ENCODE data around the gene JAZF1. TPM values are rescaled to one million over a fixed set of nuclear protein-coding genes. Genes with fewer than 3 reads are reported as not detected.

JAZF1 gene
- total and polyA plus RNA-seq, 2 experiments from 2014 or later: 9.5 to 12.1 TPM

DNA sequence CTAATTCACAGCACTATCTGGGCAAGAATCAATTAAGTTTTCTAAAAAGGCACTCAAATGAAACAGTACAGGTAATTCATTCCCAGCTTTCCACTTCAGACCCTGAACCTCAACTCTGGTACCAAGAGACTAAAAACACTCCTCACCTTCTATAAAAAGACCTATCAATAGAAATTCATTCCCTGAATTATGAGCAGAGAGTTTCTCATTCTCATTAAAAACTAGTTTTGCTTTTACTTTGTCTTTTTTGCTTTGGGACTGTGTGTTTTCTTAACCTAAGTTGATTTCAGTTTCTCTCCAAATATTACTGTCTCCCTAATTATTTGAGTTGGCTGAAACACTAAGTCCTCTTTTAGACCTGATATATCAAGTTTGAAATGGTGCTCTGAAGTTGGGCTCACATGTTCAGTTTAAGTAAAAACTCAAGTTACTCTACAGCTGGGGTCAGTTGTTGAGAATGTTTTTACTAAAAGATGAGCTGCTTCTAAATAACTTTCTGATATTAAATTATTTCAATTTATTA lies 189.5 kb downstream of the JAZF1 start:
- no peaks in the 10 kb centered on the region for H3K79me2 ChIP-seq
- no peaks in the 10 kb centered on the region for H3K36me3 ChIP-seq (replicated peaks; ENCODE audit: insufficient read depth, low read depth)
- H3K27me3 ChIP-seq: no peaks in the 10 kb centered on the region
- no peak overlapping the region for H3K4me2 ChIP-seq
- H4K20me1 ChIP-seq (ENCODE audit: insufficient read depth, poor library complexity, severe bottlenecking): no peaks in the 10 kb centered on the region
- H3K4me1 ChIP-seq (ENCODE audit: insufficient read depth): peaks cover 4% of the 10 kb centered on the region
- H3K9me2 ChIP-seq (replicated peaks; ENCODE audit: insufficient read depth): no peaks in the 10 kb centered on the region
- no peak for DNase-seq (ENCODE audit: low spot score)
- H3K9me3 ChIP-seq (ENCODE audit: low read depth): no peaks in the 10 kb centered on the region
- H3K27ac ChIP-seq: no peak overlapping the region
- TF ChIP-seq EZH2 (IDR thresholded peaks at IDR 0.05; ENCODE audit: borderline replicate concordance): no peak
- no peak overlapping the region for H2AFZ ChIP-seq
- H3K4me3 ChIP-seq: no peak overlapping the region

DNA sequence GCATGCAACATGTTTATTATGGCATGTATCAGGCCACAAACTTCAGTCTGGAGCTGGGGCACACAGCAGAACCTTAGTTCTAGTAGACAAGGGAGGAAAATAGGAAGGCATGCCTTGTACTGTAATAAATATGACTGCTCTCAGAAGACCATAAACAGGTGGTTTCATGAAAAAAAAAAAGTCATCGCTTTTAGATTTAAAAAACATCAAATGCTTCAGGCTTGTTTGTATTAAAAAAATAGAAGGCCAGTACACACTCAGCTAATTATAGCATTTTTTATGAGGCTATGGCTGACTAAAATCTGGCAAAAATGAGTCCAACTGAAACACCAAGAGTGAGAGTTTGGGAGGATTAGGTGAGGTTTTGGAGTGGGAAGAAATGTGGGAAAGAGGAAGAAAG lies 204.1 kb downstream of the JAZF1 start:
- no peaks in the 10 kb centered on the region for H3K27me3 ChIP-seq
- no peak overlapping the region for H2AFZ ChIP-seq
- no peak overlapping the region for H3K27ac ChIP-seq
- DNase-seq (ENCODE audit: low spot score): no peak
- no peak for TF ChIP-seq EZH2phosphoT487 (IDR thresholded peaks at IDR 0.05; ENCODE audit: low read depth, severe bottlenecking, unreplicated experiment)
- no peak for TF ChIP-seq EZH2 (IDR thresholded peaks at IDR 0.05; ENCODE audit: borderline replicate concordance)
- TF ChIP-seq, protein P1, sequence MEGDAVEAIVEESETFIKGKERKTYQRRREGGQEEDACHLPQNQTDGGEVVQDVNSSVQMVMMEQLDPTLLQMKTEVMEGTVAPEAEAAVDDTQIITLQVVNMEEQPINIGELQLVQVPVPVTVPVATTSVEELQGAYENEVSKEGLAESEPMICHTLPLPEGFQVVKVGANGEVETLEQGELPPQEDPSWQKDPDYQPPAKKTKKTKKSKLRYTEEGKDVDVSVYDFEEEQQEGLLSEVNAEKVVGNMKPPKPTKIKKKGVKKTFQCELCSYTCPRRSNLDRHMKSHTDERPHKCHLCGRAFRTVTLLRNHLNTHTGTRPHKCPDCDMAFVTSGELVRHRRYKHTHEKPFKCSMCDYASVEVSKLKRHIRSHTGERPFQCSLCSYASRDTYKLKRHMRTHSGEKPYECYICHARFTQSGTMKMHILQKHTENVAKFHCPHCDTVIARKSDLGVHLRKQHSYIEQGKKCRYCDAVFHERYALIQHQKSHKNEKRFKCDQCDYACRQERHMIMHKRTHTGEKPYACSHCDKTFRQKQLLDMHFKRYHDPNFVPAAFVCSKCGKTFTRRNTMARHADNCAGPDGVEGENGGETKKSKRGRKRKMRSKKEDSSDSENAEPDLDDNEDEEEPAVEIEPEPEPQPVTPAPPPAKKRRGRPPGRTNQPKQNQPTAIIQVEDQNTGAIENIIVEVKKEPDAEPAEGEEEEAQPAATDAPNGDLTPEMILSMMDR (IDR thresholded peaks at IDR 0.05; ENCODE audit: poor library complexity): no peak
- H3K36me3 ChIP-seq (replicated peaks; ENCODE audit: insufficient read depth, low read depth): no peaks in the 10 kb centered on the region
- H3K9me2 ChIP-seq (replicated peaks; ENCODE audit: insufficient read depth): no peaks in the 10 kb centered on the region
- no peak overlapping the region for H3K4me2 ChIP-seq
- no peaks in the 10 kb centered on the region for H3K9me3 ChIP-seq (ENCODE audit: low read depth)
- H4K20me1 ChIP-seq (ENCODE audit: insufficient read depth, poor library complexity, severe bottlenecking): no peaks in the 10 kb centered on the region
- no peak overlapping the region for H3K4me3 ChIP-seq
- no peaks in the 10 kb centered on the region for H3K4me1 ChIP-seq (ENCODE audit: insufficient read depth)
- 100% methylated on average over 1 of the region's 1 CpG for WGBS (ENCODE audit: low lambda C conversion rate, missing lambda C conversion rate)
- no peaks in the 10 kb centered on the region for H3K79me2 ChIP-seq

DNA sequence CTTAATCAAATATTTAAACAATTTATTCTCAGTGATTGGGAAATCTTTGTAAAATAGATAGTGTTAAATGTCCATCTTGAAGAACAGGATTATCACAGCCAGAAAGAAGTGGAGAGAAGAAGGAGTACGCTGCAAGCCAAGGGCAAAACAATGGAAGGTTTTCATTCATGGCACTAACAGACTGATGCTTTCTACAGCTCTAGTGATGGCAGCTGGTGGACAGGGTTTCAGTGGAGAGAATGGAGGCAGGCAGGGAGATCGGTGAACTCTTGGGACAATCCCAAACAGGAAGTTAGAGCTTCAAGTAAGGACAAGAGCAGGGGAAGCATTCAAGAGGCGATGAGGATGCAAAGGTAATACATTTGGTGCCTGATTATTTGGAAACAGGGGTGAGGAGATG lies 207.0 kb downstream of the JAZF1 start:
- DNase-seq (ENCODE audit: low spot score): no peak
- Histone ChIP-seq H3K9me2 (replicated peaks; ENCODE audit: insufficient read depth) (no peaks in the 10 kb centered on the region), H4K20me1 (ENCODE audit: insufficient read depth, poor library complexity, severe bottlenecking) (no peaks in the 10 kb centered on the region), H3K27ac (no peak overlapping the region), H3K4me2 (no peak overlapping the region), H3K9me3 (ENCODE audit: low read depth) (no peaks in the 10 kb centered on the region), H2AFZ (no peak overlapping the region), H3K4me1 (ENCODE audit: insufficient read depth) (no peaks in the 10 kb centered on the region), H3K4me3 (no peak overlapping the region), H3K79me2 (no peaks in the 10 kb centered on the region), H3K36me3 (replicated peaks; ENCODE audit: insufficient read depth, low read depth) (no peaks in the 10 kb centered on the region), H3K27me3 (no peaks in the 10 kb centered on the region)
- TF ChIP-seq EZH2 (IDR thresholded peaks at IDR 0.05; ENCODE audit: borderline replicate concordance): no peak
- no peak for TF ChIP-seq EZH2phosphoT487 (IDR thresholded peaks at IDR 0.05; ENCODE audit: low read depth, severe bottlenecking, unreplicated experiment)
- TF ChIP-seq, protein P1 (IDR thresholded peaks at IDR 0.05; ENCODE audit: poor library complexity): no peak
- whole genome bisulfite sequencing (ENCODE audit: low lambda C conversion rate, missing lambda C conversion rate): 95% methylated on average over 3 of the region's 3 CpGs

DNA sequence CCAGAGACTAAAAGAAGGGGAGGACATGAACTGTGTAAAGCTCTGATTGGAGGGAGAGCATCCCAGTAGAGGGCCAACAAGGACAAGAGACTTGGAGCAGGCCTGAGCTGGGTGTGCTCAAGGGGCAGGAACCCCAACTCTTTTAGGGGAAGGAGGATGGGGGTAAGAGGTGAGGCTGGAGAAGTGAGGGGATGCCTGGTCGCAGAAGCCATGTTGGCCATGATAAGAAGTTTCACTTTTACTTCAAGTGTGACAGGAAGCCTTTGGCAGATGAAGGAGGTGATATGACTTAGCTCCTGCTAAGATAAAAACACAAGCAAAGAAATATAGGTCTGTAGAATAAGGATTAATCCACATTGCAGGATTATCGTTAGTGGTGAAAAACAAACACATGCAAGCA lies 208.3 kb downstream of the JAZF1 start:
- DNase-seq (ENCODE audit: low spot score): no peak
- WGBS (ENCODE audit: low lambda C conversion rate, missing lambda C conversion rate): 90% methylated on average over 2 of the region's 2 CpGs

More for the DNA sequence above, 208.3 kb downstream of the JAZF1 start:
- no peak overlapping the region for H3K27ac ChIP-seq
- no peaks in the 10 kb centered on the region for H3K9me3 ChIP-seq (ENCODE audit: low read depth)
- H3K27me3 ChIP-seq: no peaks in the 10 kb centered on the region
- H3K9me2 ChIP-seq (replicated peaks; ENCODE audit: insufficient read depth): no peaks in the 10 kb centered on the region
- H4K20me1 ChIP-seq (ENCODE audit: insufficient read depth, poor library complexity, severe bottlenecking): no peaks in the 10 kb centered on the region
- H3K4me2 ChIP-seq: no peak overlapping the region
- H3K4me3 ChIP-seq: no peak overlapping the region
- no peak for TF ChIP-seq EZH2phosphoT487 (IDR thresholded peaks at IDR 0.05; ENCODE audit: low read depth, severe bottlenecking, unreplicated experiment)
- TF ChIP-seq EZH2 (IDR thresholded peaks at IDR 0.05; ENCODE audit: borderline replicate concordance): no peak
- no peak overlapping the region for H2AFZ ChIP-seq
- H3K4me1 ChIP-seq (ENCODE audit: insufficient read depth): no peaks in the 10 kb centered on the region
- H3K79me2 ChIP-seq: no peaks in the 10 kb centered on the region
- H3K36me3 ChIP-seq (replicated peaks; ENCODE audit: insufficient read depth, low read depth): no peaks in the 10 kb centered on the region

All from hepatocyte (in vitro differentiated cells).